ENCODE measurements around the gene JAKMIP2. TPM values are rescaled to one million over a fixed set of nuclear protein-coding genes. Genes with fewer than 3 reads are reported as not detected.

The JAKMIP2 gene
- total and polyA plus RNA-seq, 7 donors: 0.01 to 0.08 (median 0.06) TPM; not detected in 2

GRCh38 chr5:147750065-147750464, 32.5 kb downstream of the JAKMIP2 start:
- no peak for TF ChIP-seq CTCF (IDR thresholded peaks at IDR 0.05)
- Histone ChIP-seq H3K9me3 (no peaks in the 10 kb centered on the region), H3K4me3 (no peak overlapping the region), H3K27me3 (ENCODE audit: insufficient read depth in 3 of 3, low read length in 2 of 3) (no peaks in the 10 kb centered on the region), H3K36me3 (ENCODE audit: insufficient read depth in 1 of 2, low read depth in 1 of 2) (no peaks in the 10 kb centered on the region), H3K4me1 (no peaks in the 10 kb centered on the region), H3K27ac (no peak overlapping the region)
- 61 to 69% (median 65%) methylated on average over 4 of the region's 4 CpGs for WGBS, 3 donors
- DNase-seq (no peak), ATAC-seq (no peak)
- intact Hi-C loops (cut with DNase I): no loop called here

- WGBS, 3 donors: 63 to 71% (median 64%) methylated on average over 2 of the region's 2 CpGs
- no peak for DNase-seq
Measured at GRCh38 chr5:147748590-147748989, 33.9 kb downstream of the JAKMIP2 start.

GRCh38 chr5:147746986-147747385, 35.5 kb downstream of the JAKMIP2 start:
- intact Hi-C loops (cut with DNase I): no loop called here
- no peaks in the 10 kb centered on the region for H3K9me3 ChIP-seq
- no peak overlapping the region for H3K27ac ChIP-seq
- H3K27me3 ChIP-seq (ENCODE audit: insufficient read depth in 3 of 3, low read length in 2 of 3): no peaks in the 10 kb centered on the region
- no peak overlapping the region for H3K4me3 ChIP-seq
- no peak for DNase-seq
- H3K4me1 ChIP-seq: no peaks in the 10 kb centered on the region
- no peak for TF ChIP-seq CTCF (IDR thresholded peaks at IDR 0.05)
- H3K36me3 ChIP-seq (ENCODE audit: insufficient read depth in 1 of 2, low read depth in 1 of 2): no peaks in the 10 kb centered on the region
- WGBS, 3 donors: 73 to 79% (median 76%) methylated on average over 3 of the region's 3 CpGs
- no peak for ATAC-seq

More at GRCh38 chr5:147748590-147748989, 33.9 kb downstream of the JAKMIP2 start:
- Histone ChIP-seq H3K4me1 (no peaks in the 10 kb centered on the region), H3K9me3 (no peaks in the 10 kb centered on the region), H3K27me3 (ENCODE audit: insufficient read depth in 3 of 3, low read length in 2 of 3) (no peaks in the 10 kb centered on the region), H3K27ac (no peak overlapping the region), H3K36me3 (ENCODE audit: insufficient read depth in 1 of 2, low read depth in 1 of 2) (no peaks in the 10 kb centered on the region), H3K4me3 (no peak overlapping the region)
- intact Hi-C loops (cut with DNase I): no loop called here
- ATAC-seq: no peak
- TF ChIP-seq CTCF (IDR thresholded peaks at IDR 0.05): no peak

- H3K4me3 ChIP-seq: no peak overlapping the region
- ATAC-seq (no peak), DNase-seq (no peak)
- no peaks in the 10 kb centered on the region for H3K4me1 ChIP-seq
- no peak overlapping the region for H3K27ac ChIP-seq
- H3K9me3 ChIP-seq: no peaks in the 10 kb centered on the region
- intact Hi-C loops (cut with DNase I): no loop called here
- no peak for TF ChIP-seq CTCF (IDR thresholded peaks at IDR 0.05)
- H3K27me3 ChIP-seq (ENCODE audit: insufficient read depth in 3 of 3, low read length in 2 of 3): no peaks in the 10 kb centered on the region
- H3K36me3 ChIP-seq (ENCODE audit: insufficient read depth in 1 of 2, low read depth in 1 of 2): no peaks in the 10 kb centered on the region
- WGBS, 3 donors: 19 to 35% (median 30%) methylated on average over 1 of the region's 1 CpG
Measured at GRCh38 chr5:147743678-147744374, 38.7 kb downstream of the JAKMIP2 start.

- H3K4me3 ChIP-seq: no peak overlapping the region
- DNase-seq: no peak
- H3K27me3 ChIP-seq (ENCODE audit: insufficient read depth in 3 of 3, low read length in 2 of 3): no peaks in the 10 kb centered on the region
- ATAC-seq: no peak
- no peaks in the 10 kb centered on the region for H3K9me3 ChIP-seq
- H3K27ac ChIP-seq: no peak overlapping the region
- WGBS, 3 donors: 88 to 95% (median 94%) methylated on average over 2 of the region's 2 CpGs
- no peak for TF ChIP-seq CTCF (IDR thresholded peaks at IDR 0.05)
- no peaks in the 10 kb centered on the region for H3K36me3 ChIP-seq (ENCODE audit: insufficient read depth in 1 of 2, low read depth in 1 of 2)
- no peaks in the 10 kb centered on the region for H3K4me1 ChIP-seq
- intact Hi-C loops (cut with DNase I): no loop called here
Measured at GRCh38 chr5:147743012-147743411, 39.5 kb downstream of the JAKMIP2 start.

Data from psoas muscle (tissue), 8 donors.